A549 (cell line): ENCODE data around the gene MDH2.
"Not testable (repeated sequence)": the region's sequence is repeated elsewhere in the genome, so short reads cannot be mapped to it uniquely, and the experiment has no call there.

Experiments used
- NFE2L2 ChIP-seq: fragments of 150-350 bp; conservative IDR thresholded peaks from 2 replicates; pipeline ENCODE4 v1.6.1; 2014; ENCODE audit warnings: low read length
- POLR2A ChIP-seq: IDR thresholded peaks from 2 replicates; pipeline ENCODE4 v1.6.1; 2012; ENCODE audit warnings: mild to moderate bottlenecking, low read length
- TF ChIP-seq, protein P1 (sequence below): fragments of >200 bp; sonication (Bioruptor Twin); formaldehyde crosslinking; IDR thresholded peaks from 3 replicates; pipeline ENCODE4 v1.5.1; 2016

GRCh38 chr7:76029682-76030081 is 18.2 kb upstream of the MDH2 start:
- TF ChIP-seq POLR2A, NFE2L2: not testable (repeated sequence)
- TF ChIP-seq, protein P1, sequence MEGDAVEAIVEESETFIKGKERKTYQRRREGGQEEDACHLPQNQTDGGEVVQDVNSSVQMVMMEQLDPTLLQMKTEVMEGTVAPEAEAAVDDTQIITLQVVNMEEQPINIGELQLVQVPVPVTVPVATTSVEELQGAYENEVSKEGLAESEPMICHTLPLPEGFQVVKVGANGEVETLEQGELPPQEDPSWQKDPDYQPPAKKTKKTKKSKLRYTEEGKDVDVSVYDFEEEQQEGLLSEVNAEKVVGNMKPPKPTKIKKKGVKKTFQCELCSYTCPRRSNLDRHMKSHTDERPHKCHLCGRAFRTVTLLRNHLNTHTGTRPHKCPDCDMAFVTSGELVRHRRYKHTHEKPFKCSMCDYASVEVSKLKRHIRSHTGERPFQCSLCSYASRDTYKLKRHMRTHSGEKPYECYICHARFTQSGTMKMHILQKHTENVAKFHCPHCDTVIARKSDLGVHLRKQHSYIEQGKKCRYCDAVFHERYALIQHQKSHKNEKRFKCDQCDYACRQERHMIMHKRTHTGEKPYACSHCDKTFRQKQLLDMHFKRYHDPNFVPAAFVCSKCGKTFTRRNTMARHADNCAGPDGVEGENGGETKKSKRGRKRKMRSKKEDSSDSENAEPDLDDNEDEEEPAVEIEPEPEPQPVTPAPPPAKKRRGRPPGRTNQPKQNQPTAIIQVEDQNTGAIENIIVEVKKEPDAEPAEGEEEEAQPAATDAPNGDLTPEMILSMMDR = not testable (repeated sequence)
